ENCODE results near the gene TMEM201.
"Not testable (repeated sequence)": the region's sequence is repeated elsewhere in the genome, so short reads cannot be mapped to it uniquely, and the experiment has no call there.

The TMEM201 gene

GRCh38 chr1:9558946-9559545 is 29.7 kb upstream of the TMEM201 start:
- no peaks in the 10 kb centered on the region for H3K9me3 ChIP-seq
- DNase-seq = no peak

GRCh38 chr1:9559673-9560072 is 29.0 kb upstream of the TMEM201 start:
- no peaks in the 10 kb centered on the region for H3K4me1 ChIP-seq
- no peaks in the 10 kb centered on the region for H3K27me3 ChIP-seq
- DNase-seq = no peak
- no peak overlapping the region for H3K4me3 ChIP-seq (ENCODE audit: low read depth, low read length)
- peaks cover 8% of the 10 kb centered on the region for H3K36me3 ChIP-seq
- H3K9me3 ChIP-seq = no peaks in the 10 kb centered on the region
- no peak for TF ChIP-seq CTCF (IDR thresholded peaks at IDR 0.05; ENCODE audit: low read depth, low read length)

More at GRCh38 chr1:9558946-9559545, 29.7 kb upstream of the TMEM201 start:
- no peak for TF ChIP-seq CTCF (IDR thresholded peaks at IDR 0.05; ENCODE audit: low read depth, low read length)
- no peak overlapping the region for H3K4me3 ChIP-seq (ENCODE audit: low read depth, low read length)
- peaks cover 8% of the 10 kb centered on the region for H3K36me3 ChIP-seq
- H3K4me1 ChIP-seq = no peaks in the 10 kb centered on the region
- H3K27me3 ChIP-seq = no peaks in the 10 kb centered on the region

GRCh38 chr1:9560090-9560489 is 28.6 kb upstream of the TMEM201 start:
- not testable (repeated sequence) for DNase-seq; H3K27me3 ChIP-seq; H3K4me3 ChIP-seq (ENCODE audit: low read depth, low read length); H3K4me1 ChIP-seq; H3K9me3 ChIP-seq; H3K36me3 ChIP-seq

GRCh38 chr1:9561429-9561828 is 27.3 kb upstream of the TMEM201 start:
- H3K27me3 ChIP-seq = no peaks in the 10 kb centered on the region
- no peaks in the 10 kb centered on the region for H3K9me3 ChIP-seq
- DNase-seq = peak; percentile 36
- H3K4me3 ChIP-seq (ENCODE audit: low read depth, low read length) = no peak overlapping the region
- no peaks in the 10 kb centered on the region for H3K4me1 ChIP-seq
- no peak for TF ChIP-seq CTCF (IDR thresholded peaks at IDR 0.05; ENCODE audit: low read depth, low read length)
- no peaks in the 10 kb centered on the region; the same call in 1 of the 2 replicates for H3K36me3 ChIP-seq

GRCh38 chr1:9569267-9569666 is 19.4 kb upstream of the TMEM201 start:
- no peaks in the 10 kb centered on the region for H3K9me3 ChIP-seq
- H3K36me3 ChIP-seq = no peaks in the 10 kb centered on the region
- H3K27me3 ChIP-seq = no peaks in the 10 kb centered on the region
- no peak overlapping the region for H3K4me3 ChIP-seq (ENCODE audit: low read depth, low read length)
- TF ChIP-seq CTCF (IDR thresholded peaks at IDR 0.05; ENCODE audit: low read depth, low read length) = no peak
- no peaks in the 10 kb centered on the region for H3K4me1 ChIP-seq
- no peak for DNase-seq

GRCh38 chr1:9570886-9571529 is 17.7 kb upstream of the TMEM201 start:
- H3K4me1 ChIP-seq; H3K9me3 ChIP-seq; H3K4me3 ChIP-seq (ENCODE audit: low read depth, low read length); DNase-seq; H3K27me3 ChIP-seq; H3K36me3 ChIP-seq: not testable (repeated sequence)

- no peaks in the 10 kb centered on the region for H3K36me3 ChIP-seq
- no peak for DNase-seq
- H3K4me1 ChIP-seq = no peaks in the 10 kb centered on the region
- no peaks in the 10 kb centered on the region for H3K9me3 ChIP-seq
- TF ChIP-seq CTCF (IDR thresholded peaks at IDR 0.05; ENCODE audit: low read depth, low read length) = peak; percentile 33
- no peaks in the 10 kb centered on the region for H3K27me3 ChIP-seq
- no peak overlapping the region for H3K4me3 ChIP-seq (ENCODE audit: low read depth, low read length)
Observed at GRCh38 chr1:9573723-9574122, 15.0 kb upstream of the TMEM201 start.

All from BE2C (cell line).